Stimulated activated CD8-positive, alpha-beta memory T cell treated with anti-CD3 and anti-CD28 coated beads, Interleukin-15, amount 100 ng/mL, for 1 hour (primary cell): Measurements from ENCODE around the gene ZFAND2A.

ENCODE experiments used
- DNase-seq: peaks from one replicate; pipeline ENCODE4 v3.0.0-alpha.2; 2020; ENCODE audit warnings: low read depth

Gene ZFAND2A

GRCh38 chr7:1106063-1106792 is 53.8 kb downstream of the ZFAND2A start:
- DNase-seq: no peak

- DNase-seq: no peak
Measured at GRCh38 chr7:1105189-1105588, 54.8 kb downstream of the ZFAND2A start.

GRCh38 chr7:1104516-1105179 is 55.3 kb downstream of the ZFAND2A start:
- DNase-seq: no peak

- DNase-seq: no peak
Measured at GRCh38 chr7:1103789-1104515, 56.0 kb downstream of the ZFAND2A start.

GRCh38 chr7:1103009-1103788 is 56.8 kb downstream of the ZFAND2A start:
- DNase-seq: no peak
